PC-9 (cell line): ENCODE measurements around the gene ZNF212. TPM values are rescaled to one million over a fixed set of nuclear protein-coding genes. Genes with fewer than 3 reads are reported as not detected.
"Not testable (repeated sequence)": the region's sequence is repeated elsewhere in the genome, so short reads cannot be mapped to it uniquely, and the experiment has no call there.

Experiments used
- BruUV-seq: library from RNA; stranded (reverse); fragments of 400-500 nt; replicated peaks from 2 replicates; lab custom pipeline; 2021; lab: Mats Ljungman, UMichigan
- CTCF ChIA-PET: fragments of 300-600 bp; sonication (Branson Sonifier 250); formaldehyde crosslinking; loops from one replicate; lab custom pipeline; 2022; ENCODE audit warnings: antibody characterized with exemption; lab: Charles Lee
- POLR2A ChIA-PET: fragments of 300-600 bp; sonication (Branson Sonifier 250); formaldehyde crosslinking; loops from one replicate; lab custom pipeline; 2022; ENCODE audit warnings: antibody characterized with exemption; ENCODE audit not compliant: unreplicated experiment; lab: Charles Lee
- DNase-seq, 2 experiments: peaks; one replicate each; pipeline versions ENCODE4 v3.0.0 to v3.0.0-alpha.2; 2015 to 2022; ENCODE audit warnings: mixed read lengths in 1 of 2
- H2AFZ ChIP-seq: fragments of 200-600 bp; sonication (generic); 2 replicates; pipeline ENCODE4 v1.8.1; 2017; ENCODE audit warnings: antibody characterized with exemption
- H3F3A ChIP-seq: fragments of 200-600 bp; sonication (generic); 2 replicates; pipeline ENCODE4 v1.8.1; 2017; ENCODE audit warnings: antibody characterized with exemption, mild to moderate bottlenecking, low read depth; ENCODE audit not compliant: insufficient read depth
- H3K27ac ChIP-seq: fragments of 200-600 bp; sonication (generic); 2 replicates; pipeline ENCODE4 v1.6.1; 2016; ENCODE audit warnings: mixed run types
- H3K27me3 ChIP-seq: fragments of 200-600 bp; sonication (generic); 2 replicates; pipeline ENCODE4 v1.6.1; 2016; ENCODE audit warnings: low read depth, mixed run types; ENCODE audit not compliant: insufficient read depth
- H3K36me3 ChIP-seq: fragments of 200-600 bp; sonication (generic); 2 replicates; pipeline ENCODE4 v1.6.1; 2016; ENCODE audit warnings: low read depth, mixed run types
- H3K4me1 ChIP-seq: fragments of 200-600 bp; sonication (generic); replicated peaks from 2 replicates; pipeline ENCODE4 v1.6.1; 2016; ENCODE audit warnings: mixed run types; ENCODE audit not compliant: insufficient read depth
- H3K4me2 ChIP-seq: fragments of 200-600 bp; sonication (generic); 2 replicates; pipeline ENCODE4 v1.6.1; 2017; ENCODE audit warnings: mixed run types
- H3K4me3 ChIP-seq: fragments of 200-600 bp; sonication (generic); 2 replicates; pipeline ENCODE4 v1.6.1; 2016; ENCODE audit warnings: mixed run types
- H3K79me2 ChIP-seq: fragments of 200-600 bp; sonication (generic); 2 replicates; pipeline ENCODE4 v1.6.1; 2017; ENCODE audit warnings: low read depth, mixed run types
- H3K9me2 ChIP-seq: fragments of 200-600 bp; sonication (generic); 2 replicates; pipeline ENCODE4 v1.8.1; 2017; ENCODE audit warnings: mild to moderate bottlenecking; ENCODE audit not compliant: insufficient read depth
- H3K9me3 ChIP-seq: fragments of 200-600 bp; sonication (generic); 2 replicates; pipeline ENCODE4 v1.8.1; 2016; ENCODE audit warnings: low read depth; ENCODE audit not compliant: insufficient read depth
- H4K20me1 ChIP-seq: fragments of 200-600 bp; sonication (generic); 2 replicates; pipeline ENCODE4 v1.8.1; 2017; ENCODE audit not compliant: insufficient read depth
- EZH2 ChIP-seq: fragments of 200-600 bp; sonication (generic); IDR thresholded peaks from 2 replicates; pipeline ENCODE4 v1.8.0; 2017; ENCODE audit warnings: antibody characterized with exemption, low read depth
- intact Hi-C: fragments of 100-400 bp; cut with micrococcal nuclease; formaldehyde crosslinking; loops from one replicate; pipeline ENCODE4 v1.10.0; 2022; ENCODE audit not compliant: unreplicated experiment
- total RNA-seq: library from RNA; stranded (reverse); gene quantifications from 2 replicates; pipeline ENCODE4 v1.2.3, GENCODE V29; 2021
- TF ChIP-seq, protein P1 (sequence below): fragments of 200-600 bp; sonication (generic); conservative IDR thresholded peaks from 2 replicates; pipeline ENCODE4 v1.6.1; 2017; ENCODE audit warnings: mixed run types, antibody characterized with exemption, mild to moderate bottlenecking, moderate library complexity

The ZNF212 gene
- total RNA-seq, 1 experiment from 2014 or later: 16.9 TPM

DNA sequence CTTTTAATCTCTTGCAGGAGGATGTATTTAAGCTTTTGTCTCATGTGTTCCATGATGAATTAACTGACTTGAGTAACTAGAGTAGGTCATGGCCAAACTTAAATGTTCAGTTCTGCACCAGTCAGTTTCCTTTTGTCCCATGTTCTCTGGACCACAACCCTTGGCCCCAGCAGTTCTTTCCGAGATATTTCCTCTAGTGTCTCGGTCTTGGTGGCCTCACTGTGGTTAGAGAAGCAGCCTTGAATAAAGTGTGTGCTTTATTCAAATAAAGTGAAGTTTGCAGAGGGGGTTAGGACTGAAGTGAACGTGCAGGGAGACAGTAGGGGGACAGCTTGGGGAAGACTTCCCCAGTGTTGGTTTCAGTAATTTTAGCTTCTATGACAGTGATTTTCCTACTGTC is 9.3 kb downstream of the ZNF212 start:
- CTCF ChIA-PET: no interaction called here
- Histone ChIP-seq H3K9me3 (no peaks in the 10 kb centered on the region), H3F3A (peaks cover 14% of the 10 kb centered on the region; the same call in 1 of the 2 replicates), H3K79me2 (peaks cover 43% of the 10 kb centered on the region), H3K4me3 (no peak overlapping the region), H2AFZ (no peak overlapping the region), H3K4me2 (no peak overlapping the region), H3K4me1 (no peaks in the 10 kb centered on the region), H3K27ac (no peak overlapping the region), H3K36me3 (peaks cover 24% of the 10 kb centered on the region), H3K9me2 (no peaks in the 10 kb centered on the region), H3K27me3 (no peaks in the 10 kb centered on the region), H4K20me1 (peaks cover 27% of the 10 kb centered on the region)
- intact Hi-C loops: no loop called here
- no TSS peak for BruUV-seq
- TF ChIP-seq, protein P1, sequence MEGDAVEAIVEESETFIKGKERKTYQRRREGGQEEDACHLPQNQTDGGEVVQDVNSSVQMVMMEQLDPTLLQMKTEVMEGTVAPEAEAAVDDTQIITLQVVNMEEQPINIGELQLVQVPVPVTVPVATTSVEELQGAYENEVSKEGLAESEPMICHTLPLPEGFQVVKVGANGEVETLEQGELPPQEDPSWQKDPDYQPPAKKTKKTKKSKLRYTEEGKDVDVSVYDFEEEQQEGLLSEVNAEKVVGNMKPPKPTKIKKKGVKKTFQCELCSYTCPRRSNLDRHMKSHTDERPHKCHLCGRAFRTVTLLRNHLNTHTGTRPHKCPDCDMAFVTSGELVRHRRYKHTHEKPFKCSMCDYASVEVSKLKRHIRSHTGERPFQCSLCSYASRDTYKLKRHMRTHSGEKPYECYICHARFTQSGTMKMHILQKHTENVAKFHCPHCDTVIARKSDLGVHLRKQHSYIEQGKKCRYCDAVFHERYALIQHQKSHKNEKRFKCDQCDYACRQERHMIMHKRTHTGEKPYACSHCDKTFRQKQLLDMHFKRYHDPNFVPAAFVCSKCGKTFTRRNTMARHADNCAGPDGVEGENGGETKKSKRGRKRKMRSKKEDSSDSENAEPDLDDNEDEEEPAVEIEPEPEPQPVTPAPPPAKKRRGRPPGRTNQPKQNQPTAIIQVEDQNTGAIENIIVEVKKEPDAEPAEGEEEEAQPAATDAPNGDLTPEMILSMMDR: no peak
- TF ChIP-seq EZH2: no peak
- POLR2A ChIA-PET: no interaction called here
- DNase-seq: no peak

DNA sequence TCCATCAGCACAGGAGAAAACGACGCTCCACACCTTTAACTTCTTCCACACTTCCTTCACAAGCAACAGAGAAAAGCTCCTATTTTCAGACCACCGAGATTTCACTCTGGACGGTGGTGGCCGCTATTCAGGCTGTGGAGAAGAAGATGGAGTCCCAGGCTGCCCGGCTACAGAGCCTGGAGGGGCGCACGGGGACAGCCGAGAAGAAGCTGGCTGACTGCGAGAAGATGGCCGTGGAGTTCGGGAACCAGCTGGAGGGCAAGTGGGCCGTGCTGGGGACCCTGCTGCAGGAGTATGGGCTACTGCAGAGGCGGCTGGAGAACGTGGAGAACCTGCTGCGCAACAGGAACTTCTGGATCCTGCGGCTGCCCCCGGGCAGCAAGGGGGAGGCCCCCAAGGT is 10.7 kb downstream of the ZNF212 start:
- H3K4me3 ChIP-seq, H3K27me3 ChIP-seq, H3K27ac ChIP-seq, intact Hi-C loops, H2AFZ ChIP-seq, BruUV-seq, POLR2A ChIA-PET, CTCF ChIA-PET, H3K9me2 ChIP-seq, H3K9me3 ChIP-seq, H3K4me1 ChIP-seq, H3K4me2 ChIP-seq, DNase-seq: not testable (repeated sequence)
- H4K20me1 ChIP-seq: peaks cover 27% of the 10 kb centered on the region
- H3K36me3 ChIP-seq: peaks cover 29% of the 10 kb centered on the region
- peaks cover 14% of the 10 kb centered on the region; the same call in 1 of the 2 replicates for H3F3A ChIP-seq
- peaks cover 32% of the 10 kb centered on the region for H3K79me2 ChIP-seq

DNA sequence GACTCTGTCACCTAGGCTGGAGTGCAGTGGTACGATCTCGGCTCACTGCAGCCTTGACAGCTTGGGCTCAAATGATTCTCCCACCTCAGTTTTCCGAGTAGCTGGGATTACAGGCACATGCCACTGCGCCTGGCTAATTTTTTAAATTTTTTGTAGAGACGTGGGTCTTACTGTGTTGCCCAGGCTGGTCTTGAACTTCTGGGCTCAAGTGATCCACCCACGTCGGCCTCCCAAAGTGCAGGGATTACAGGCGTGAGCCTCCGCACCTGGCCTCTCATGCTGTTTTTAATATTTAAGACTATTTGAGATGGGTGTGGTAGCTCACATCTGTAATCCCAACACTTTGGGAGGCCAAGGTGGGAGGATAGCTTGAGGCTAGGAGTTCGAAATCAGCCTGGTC is 12.1 kb downstream of the ZNF212 start:
- H3K27ac ChIP-seq, H3K4me1 ChIP-seq, H3K9me2 ChIP-seq, POLR2A ChIA-PET, H3K27me3 ChIP-seq, H3F3A ChIP-seq, intact Hi-C loops, H3K9me3 ChIP-seq, DNase-seq, H3K4me2 ChIP-seq, H3K4me3 ChIP-seq, BruUV-seq, H2AFZ ChIP-seq: not testable (repeated sequence)
- peaks cover 24% of the 10 kb centered on the region for H3K36me3 ChIP-seq
- H4K20me1 ChIP-seq: peaks cover 20% of the 10 kb centered on the region
- peaks cover 18% of the 10 kb centered on the region for H3K79me2 ChIP-seq
- CTCF ChIA-PET: interaction anchor here (0.6 to 0.7 kb wide), 2 partner anchors 48 to 235 kb away, joined by 5 to 17 read pairs; no protein-coding TSS in a partner anchor

DNA sequence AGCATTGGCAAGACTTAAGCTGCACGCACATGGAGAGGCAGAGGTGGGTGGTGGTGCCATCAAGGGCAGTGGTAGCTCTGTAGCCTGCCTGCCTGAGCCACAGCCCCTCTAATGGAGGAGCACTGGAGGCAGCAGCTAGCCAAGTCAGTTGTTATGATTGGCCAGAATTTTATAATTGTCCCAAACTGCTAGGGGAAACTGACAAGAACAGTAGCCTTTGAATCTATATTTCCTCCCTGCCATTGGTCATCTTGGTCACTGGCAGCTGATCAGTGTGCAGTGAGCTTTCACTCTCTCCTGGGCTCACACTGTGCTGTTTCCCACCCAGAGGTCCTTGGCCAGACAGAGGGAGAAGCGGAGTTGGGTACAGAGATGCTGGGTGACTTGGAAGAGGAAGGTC is 12.9 kb downstream of the ZNF212 start:
- no peak overlapping the region for H3K4me2 ChIP-seq
- peaks cover 15% of the 10 kb centered on the region; the same call in 1 of the 2 replicates for H3F3A ChIP-seq
- TF ChIP-seq, protein P1: no peak
- no peak for TF ChIP-seq EZH2
- H3K4me3 ChIP-seq: no peak overlapping the region
- no peak overlapping the region for H2AFZ ChIP-seq
- H4K20me1 ChIP-seq: peaks cover 16% of the 10 kb centered on the region
- H3K36me3 ChIP-seq: peaks cover 24% of the 10 kb centered on the region
- no peaks in the 10 kb centered on the region for H3K9me3 ChIP-seq
- no peak for DNase-seq
- intact Hi-C loops: no loop called here
- POLR2A ChIA-PET: no interaction called here
- H3K27ac ChIP-seq: no peak overlapping the region
- H3K27me3 ChIP-seq: no peaks in the 10 kb centered on the region
- CTCF ChIA-PET: no interaction called here
- no TSS peak for BruUV-seq
- peaks cover 10% of the 10 kb centered on the region for H3K79me2 ChIP-seq
- H3K9me2 ChIP-seq: no peaks in the 10 kb centered on the region
- no peaks in the 10 kb centered on the region for H3K4me1 ChIP-seq
